Measurements from ENCODE around the gene STK40. TPM values are rescaled to one million over a fixed set of nuclear protein-coding genes. Genes with fewer than 3 reads are reported as not detected.

The STK40 gene
- total RNA-seq, result 13.1 and 35.9 TPM in 2 replicates

GRCh38 chr1:36385410-36386264 lies at the start of gene STK40:
TSS of gene STK40 (minus strand) at chr1:36385924. CDS start at chr1:36361332, 24,592 bp downstream.

GRCh38 chr1:36397378-36398230 lies 11.9 kb upstream of the STK40 start, which contains the start of gene LSM10:
TSS of gene LSM10 (minus strand) at chr1:36397908. CDS start at chr1:36394129, 3,779 bp downstream.

GRCh38 chr1:36323636-36324352 lies 61.9 kb downstream of the STK40 start, which contains the start of gene EVA1B:
TSS of gene EVA1B (minus strand) at chr1:36323645. CDS start at chr1:36323037, 608 bp downstream.

GRCh38 chr1:36306210-36306901 lies 79.4 kb downstream of the STK40 start, which contains the start of gene SH3D21:
TSS of gene SH3D21 (plus strand) at chr1:36306368. CDS start at chr1:36306421, 53 bp downstream.

Other genes with a start within 250 kb of the STK40 start
- 80.3 and 119 TPM in 2 replicates for gene TRAPPC3, start 236.4 kb downstream of the STK40 start, total RNA-seq
- 66.8 and 120 TPM in 2 replicates for gene MAP7D1, start 229.8 kb downstream of the STK40 start, total RNA-seq
- 66.8 and 104 TPM in 2 replicates for gene THRAP3, start 161.5 kb downstream of the STK40 start, total RNA-seq
- gene SH3D21, start 79.6 kb downstream of the STK40 start, total RNA-seq, result 6.5 and 10.5 TPM in 2 replicates
- gene EVA1B, start 62.3 kb downstream of the STK40 start, total RNA-seq, result 84.0 and 161 TPM in 2 replicates
- gene LSM10, start 12.0 kb upstream of the STK40 start, total RNA-seq, result 8.9 and 9.7 TPM in 2 replicates
- gene OSCP1, start 64.5 kb upstream of the STK40 start, total RNA-seq, result 5.4 and 10.4 TPM in 2 replicates
- 43.0 and 57.0 TPM in 2 replicates for gene MRPS15, start 78.5 kb upstream of the STK40 start, total RNA-seq
- gene CSF3R, start 97.0 kb upstream of the STK40 start, total RNA-seq, result 0.30 TPM in 1 of 2 replicates, not detected in the other